Activated naive CD8-positive, alpha-beta T cell (primary cell): ENCODE results near the gene PRSS21.
A peak's percentile ranks its signal among the peaks of the same experiment; 100 is the strongest.

Experiments
- H3K27ac Mint-ChIP-seq: one replicate; pipeline ENCODE4 v1.8.0; 2021; ENCODE audit warnings: mixed read lengths
- H3K27me3 Mint-ChIP-seq: one replicate; pipeline ENCODE4 v1.8.0; 2021; ENCODE audit warnings: mixed read lengths
- H3K36me3 Mint-ChIP-seq: one replicate; pipeline ENCODE4 v1.8.0; 2021; ENCODE audit warnings: mixed read lengths
- H3K4me1 Mint-ChIP-seq: one replicate; pipeline ENCODE4 v1.8.0; 2021; ENCODE audit warnings: low read depth, mixed read lengths
- H3K4me3 Mint-ChIP-seq: one replicate; pipeline ENCODE4 v1.8.0; 2021; ENCODE audit warnings: mild to moderate bottlenecking, mixed read lengths
- H3K9me3 Mint-ChIP-seq: one replicate; pipeline ENCODE4 v1.8.0; 2021; ENCODE audit warnings: low read depth, mixed read lengths

PRSS21 gene

GRCh38 chr16:2787406-2787805 lies 29.6 kb upstream of the PRSS21 start, which contains the start of gene PRSS33:
Gene PRSS33 (minus strand): TSS chr16:2787560. CDS start chr16:2786547, 1,013 bp downstream.
- H3K4me3 Mint-ChIP-seq: peak within 1 kb of the TSS; percentile 68
- H3K27me3 Mint-ChIP-seq: peaks cover 2% of the 10 kb centered on the region
- peaks cover 10% of the 10 kb centered on the region for H3K4me1 Mint-ChIP-seq
- H3K36me3 Mint-ChIP-seq: no peaks in the 10 kb centered on the region
- peak within 1 kb of the TSS; percentile 22 for H3K27ac Mint-ChIP-seq
- no peaks in the 10 kb centered on the region for H3K9me3 Mint-ChIP-seq

GRCh38 chr16:2787961-2788360 lies 29.1 kb upstream of the PRSS21 start:
- peaks cover 2% of the 10 kb centered on the region for H3K27me3 Mint-ChIP-seq
- peaks cover 10% of the 10 kb centered on the region for H3K4me1 Mint-ChIP-seq
- no peak overlapping the region for H3K27ac Mint-ChIP-seq
- H3K9me3 Mint-ChIP-seq: no peaks in the 10 kb centered on the region
- no peak overlapping the region for H3K4me3 Mint-ChIP-seq
- H3K36me3 Mint-ChIP-seq: no peaks in the 10 kb centered on the region

- Mint-ChIP-seq H3K4me1 (peaks cover 8% of the 10 kb centered on the region), H3K4me3 (no peak overlapping the region), H3K27me3 (peaks cover 7% of the 10 kb centered on the region), H3K36me3 (no peaks in the 10 kb centered on the region), H3K27ac (no peak overlapping the region), H3K9me3 (no peaks in the 10 kb centered on the region)
Measured at GRCh38 chr16:2790631-2791030, 26.4 kb upstream of the PRSS21 start.

GRCh38 chr16:2791174-2791573 lies 25.9 kb upstream of the PRSS21 start:
- peaks cover 7% of the 10 kb centered on the region for H3K27me3 Mint-ChIP-seq
- no peak overlapping the region for H3K4me3 Mint-ChIP-seq
- peaks cover 5% of the 10 kb centered on the region for H3K4me1 Mint-ChIP-seq
- H3K9me3 Mint-ChIP-seq: no peaks in the 10 kb centered on the region
- H3K36me3 Mint-ChIP-seq: no peaks in the 10 kb centered on the region
- H3K27ac Mint-ChIP-seq: no peak overlapping the region

GRCh38 chr16:2792940-2793339 lies 24.1 kb upstream of the PRSS21 start:
- no peaks in the 10 kb centered on the region for H3K9me3 Mint-ChIP-seq
- H3K4me3 Mint-ChIP-seq: no peak overlapping the region
- peaks cover 3% of the 10 kb centered on the region for H3K4me1 Mint-ChIP-seq
- H3K27me3 Mint-ChIP-seq: peaks cover 7% of the 10 kb centered on the region
- no peak overlapping the region for H3K27ac Mint-ChIP-seq
- H3K36me3 Mint-ChIP-seq: no peaks in the 10 kb centered on the region

- Mint-ChIP-seq H3K4me1 (no peaks in the 10 kb centered on the region), H3K36me3 (no peaks in the 10 kb centered on the region), H3K4me3 (no peak overlapping the region), H3K27ac (no peak overlapping the region), H3K27me3 (peaks cover 7% of the 10 kb centered on the region), H3K9me3 (no peaks in the 10 kb centered on the region)
Measured at GRCh38 chr16:2795395-2796143, 21.5 kb upstream of the PRSS21 start.

DNA sequence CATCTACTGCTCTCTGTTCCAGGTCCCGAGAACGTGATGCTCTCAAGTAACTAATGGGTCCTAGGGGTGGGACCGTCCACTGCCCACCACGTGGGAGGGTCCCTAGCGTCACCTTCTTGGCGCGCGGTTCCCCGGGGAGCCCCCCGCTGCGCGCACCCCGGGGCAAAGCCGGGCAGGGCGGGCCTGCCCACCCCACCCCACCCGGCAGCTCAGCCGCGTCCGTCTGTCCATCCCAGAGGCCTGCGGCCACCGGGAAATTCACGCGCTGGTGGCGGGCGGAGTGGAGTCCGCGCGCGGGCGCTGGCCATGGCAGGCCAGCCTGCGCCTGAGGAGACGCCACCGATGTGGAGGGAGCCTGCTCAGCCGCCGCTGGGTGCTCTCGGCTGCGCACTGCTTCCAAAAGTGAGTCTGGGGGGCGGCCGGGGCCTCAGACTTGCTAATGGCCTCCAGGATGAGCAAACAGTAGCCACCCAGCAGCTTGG lies 18.3 kb upstream of the PRSS21 start:
- Mint-ChIP-seq H3K27ac (no peak overlapping the region), H3K27me3 (peaks cover 3% of the 10 kb centered on the region), H3K9me3 (peaks cover 3% of the 10 kb centered on the region), H3K4me3 (no peak overlapping the region), H3K36me3 (peaks cover 2% of the 10 kb centered on the region), H3K4me1 (no peaks in the 10 kb centered on the region)

- Mint-ChIP-seq H3K27me3 (peaks cover 2% of the 10 kb centered on the region), H3K4me1 (no peaks in the 10 kb centered on the region), H3K36me3 (peaks cover 3% of the 10 kb centered on the region), H3K4me3 (no peak overlapping the region), H3K9me3 (peaks cover 5% of the 10 kb centered on the region), H3K27ac (no peak overlapping the region)
Measured at GRCh38 chr16:2799205-2799858, 17.7 kb upstream of the PRSS21 start.

DNA sequence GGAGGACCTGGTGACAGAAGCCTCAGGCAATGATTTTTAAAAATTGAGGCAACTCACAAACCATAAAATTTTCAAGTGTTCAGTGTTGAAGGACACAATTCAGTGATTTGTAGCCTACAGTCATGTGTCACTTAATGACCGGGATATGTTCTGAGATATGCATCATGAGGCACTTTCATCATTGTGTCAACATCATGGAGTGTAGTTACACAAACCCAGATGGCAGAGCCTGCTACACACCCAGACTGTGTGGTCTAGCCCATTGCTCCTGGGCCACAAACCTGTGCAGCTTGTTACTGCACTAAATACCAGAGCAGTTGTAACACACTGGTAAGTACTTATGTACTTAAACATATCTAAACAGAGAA lies 17.2 kb upstream of the PRSS21 start:
- no peak overlapping the region for H3K27ac Mint-ChIP-seq
- peaks cover 5% of the 10 kb centered on the region for H3K9me3 Mint-ChIP-seq
- H3K36me3 Mint-ChIP-seq: peaks cover 3% of the 10 kb centered on the region
- H3K4me3 Mint-ChIP-seq: no peak overlapping the region
- no peaks in the 10 kb centered on the region for H3K27me3 Mint-ChIP-seq
- no peaks in the 10 kb centered on the region for H3K4me1 Mint-ChIP-seq

DNA sequence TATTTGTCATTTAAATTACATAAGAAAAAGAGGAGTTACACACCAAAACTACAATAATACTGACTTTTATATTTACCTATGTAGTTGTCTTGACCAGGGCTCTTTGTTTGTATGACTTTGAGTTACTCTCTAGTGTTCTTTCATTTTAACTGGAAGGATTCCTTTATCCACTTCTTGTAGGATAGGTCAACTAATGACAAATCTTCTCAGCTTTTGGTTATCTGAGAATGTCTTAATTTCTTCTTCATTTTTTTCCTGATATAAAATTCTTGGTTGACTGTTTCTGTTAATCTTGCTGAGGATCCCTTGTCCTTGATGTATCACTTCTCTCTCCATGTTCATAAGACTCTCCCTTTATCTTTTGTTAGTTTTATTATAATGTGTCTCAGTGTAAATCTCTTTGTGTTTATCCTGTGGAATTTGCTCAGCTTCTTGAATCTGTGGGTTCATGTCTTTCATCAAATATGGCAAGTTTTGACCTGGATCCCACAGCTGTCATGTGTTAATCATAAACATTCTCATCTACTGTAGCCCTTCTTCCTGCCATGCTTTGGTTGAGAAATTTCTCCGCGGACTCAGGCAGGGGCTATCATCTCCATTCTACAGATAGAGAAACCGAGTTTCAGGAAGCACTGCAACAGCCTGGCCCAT lies 13.4 kb upstream of the PRSS21 start:
- H3K27me3 Mint-ChIP-seq: no peaks in the 10 kb centered on the region
- H3K36me3 Mint-ChIP-seq: peaks cover 3% of the 10 kb centered on the region
- H3K4me3 Mint-ChIP-seq: no peak overlapping the region
- H3K27ac Mint-ChIP-seq: no peak overlapping the region
- peaks cover 5% of the 10 kb centered on the region for H3K9me3 Mint-ChIP-seq
- H3K4me1 Mint-ChIP-seq: no peaks in the 10 kb centered on the region

- Mint-ChIP-seq H3K4me1 (no peaks in the 10 kb centered on the region), H3K4me3 (no peak overlapping the region), H3K9me3 (peaks cover 5% of the 10 kb centered on the region), H3K27ac (no peak overlapping the region), H3K27me3 (peaks cover 3% of the 10 kb centered on the region), H3K36me3 (peaks cover 3% of the 10 kb centered on the region)
Measured at GRCh38 chr16:2804728-2805127, 12.3 kb upstream of the PRSS21 start.

DNA sequence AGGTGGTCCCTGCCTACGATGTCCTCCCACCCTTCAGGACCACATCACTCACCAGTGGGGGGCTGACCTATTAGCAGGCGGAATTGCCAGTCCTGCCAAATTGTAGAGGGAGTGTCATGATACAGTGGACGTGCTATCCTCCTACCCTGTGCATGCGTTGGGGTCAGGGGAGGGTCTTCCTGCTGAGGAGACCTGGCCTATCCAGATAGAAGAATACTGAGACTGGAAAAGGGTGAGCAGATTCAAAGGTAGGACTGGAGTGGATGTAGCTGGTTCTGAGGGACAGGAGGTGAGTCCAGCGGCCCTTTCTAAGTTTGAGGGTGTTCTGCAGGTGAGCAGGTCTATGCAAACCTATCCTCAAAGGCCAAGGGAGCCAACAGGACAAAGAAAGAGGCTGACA lies 10.8 kb upstream of the PRSS21 start:
- Mint-ChIP-seq H3K27ac (no peak overlapping the region), H3K27me3 (peaks cover 3% of the 10 kb centered on the region), H3K4me1 (no peaks in the 10 kb centered on the region), H3K36me3 (peaks cover 3% of the 10 kb centered on the region), H3K4me3 (no peak overlapping the region), H3K9me3 (peaks cover 5% of the 10 kb centered on the region)

DNA sequence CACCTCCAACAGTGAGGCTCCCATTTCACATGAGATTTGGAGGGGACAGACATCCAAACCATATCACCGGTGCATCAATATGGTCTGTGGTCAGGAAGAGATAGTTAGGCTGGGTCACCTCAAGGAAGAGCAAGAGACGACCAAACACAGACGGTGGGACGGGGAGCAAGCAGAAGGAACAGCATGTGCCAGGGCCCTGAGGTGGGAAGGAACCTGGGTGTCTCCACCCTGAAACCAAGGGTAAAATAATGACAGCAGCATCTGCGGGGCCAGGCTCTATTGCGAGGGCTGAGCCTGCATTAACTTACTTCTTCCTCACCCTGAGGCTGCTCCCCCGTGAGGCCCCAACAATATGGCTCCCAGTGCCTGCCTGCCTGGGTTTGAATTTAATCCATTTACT lies 8.9 kb upstream of the PRSS21 start:
- no peak overlapping the region for H3K4me3 Mint-ChIP-seq
- no peaks in the 10 kb centered on the region for H3K4me1 Mint-ChIP-seq
- peaks cover 5% of the 10 kb centered on the region for H3K9me3 Mint-ChIP-seq
- H3K27ac Mint-ChIP-seq: no peak overlapping the region
- peaks cover 3% of the 10 kb centered on the region for H3K36me3 Mint-ChIP-seq
- H3K27me3 Mint-ChIP-seq: peaks cover 3% of the 10 kb centered on the region

DNA sequence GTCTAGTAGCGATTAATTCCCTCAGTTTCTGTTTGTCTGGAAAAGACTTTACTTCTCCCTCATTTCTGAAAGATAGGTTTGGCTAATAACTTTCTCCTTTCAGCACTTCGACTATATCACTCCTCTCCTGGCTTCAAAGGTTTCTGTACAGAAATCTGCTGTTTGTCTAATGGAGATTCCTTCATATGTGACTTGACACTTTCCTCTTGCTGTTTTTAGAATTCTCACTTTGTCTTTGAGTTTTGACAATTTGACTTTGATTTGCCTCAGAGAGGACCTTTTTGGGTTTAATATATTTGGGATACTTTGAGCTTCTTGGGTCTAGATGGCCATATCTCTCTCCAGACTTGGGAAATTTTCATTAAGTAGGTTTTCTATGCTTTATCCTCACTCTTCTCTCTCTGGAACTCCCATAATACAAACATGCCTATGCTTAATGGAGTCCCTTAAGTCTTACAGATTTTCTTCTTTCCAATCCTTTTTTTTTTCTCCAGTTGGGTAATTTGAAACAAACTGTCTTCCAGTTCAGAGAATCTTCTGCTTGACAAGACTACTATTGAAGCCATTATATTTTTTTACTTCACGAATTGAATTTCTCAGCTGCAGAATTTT lies 7.8 kb upstream of the PRSS21 start:
- Mint-ChIP-seq H3K9me3 (no peaks in the 10 kb centered on the region), H3K27ac (no peak overlapping the region), H3K4me3 (no peak overlapping the region), H3K36me3 (no peaks in the 10 kb centered on the region), H3K27me3 (peaks cover 3% of the 10 kb centered on the region), H3K4me1 (no peaks in the 10 kb centered on the region)

DNA sequence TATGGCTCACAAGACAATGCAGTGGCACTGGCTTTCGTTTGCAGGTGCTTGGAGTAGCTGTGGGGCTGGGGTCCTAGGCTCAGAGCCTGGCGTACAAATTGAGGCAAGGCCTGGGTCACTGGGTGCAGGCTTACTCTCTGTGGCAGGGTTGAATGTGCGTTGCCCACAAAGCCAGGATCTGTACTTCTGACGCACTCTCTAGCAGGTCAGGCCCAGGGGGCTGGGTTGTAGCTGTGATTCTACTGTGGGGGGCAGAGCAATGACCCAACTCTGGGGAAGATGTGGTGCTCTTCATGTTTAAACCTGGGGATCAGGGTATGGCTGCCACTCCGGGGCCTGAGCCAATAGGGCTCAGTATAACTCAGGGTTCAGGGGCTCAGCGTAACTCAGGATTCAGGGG lies 6.4 kb upstream of the PRSS21 start:
- Mint-ChIP-seq H3K4me1 (no peaks in the 10 kb centered on the region), H3K27ac (no peak overlapping the region), H3K27me3 (peaks cover 3% of the 10 kb centered on the region), H3K4me3 (no peak overlapping the region), H3K9me3 (no peaks in the 10 kb centered on the region), H3K36me3 (no peaks in the 10 kb centered on the region)
